K562 (cell line): Measurements from ENCODE around the gene GRP. TPM values are rescaled to one million over a fixed set of nuclear protein-coding genes. Genes with fewer than 3 reads are reported as not detected.

ENCODE experiments used
- ATAC-seq: fragments of 200-7000 bp; cut with Tn5 transposase; 3 replicates; pipeline ENCODE4 v1.9.1; 2020; ENCODE audit warnings: moderate library complexity
- BruUV-seq: library from RNA; stranded (reverse); fragments of 400-500 nt; replicated peaks from 2 replicates; lab custom pipeline; 2021; lab: Mats Ljungman, UMichigan
- CTCF ChIA-PET: fragments of 300-600 bp; formaldehyde crosslinking; extraction: SDS; loops from one replicate; lab custom pipeline; 2021; ENCODE audit warnings: low intra/inter-chr PET ratio; lab: Yijun Ruan, JAX
- POLR2A ChIA-PET: fragments of 300-600, 350-650 bp; sonication (Branson Sonifier 250); formaldehyde crosslinking; extraction: SDS; loops from one replicate; lab custom pipeline; 2021; ENCODE audit warnings: antibody characterized with exemption, inconsistent platforms; lab: Yijun Ruan, JAX
- DNase-seq, 4 experiments: peaks; one replicate each; pipeline versions ENCODE4 v3.0.0 to v3.0.0-alpha.2; 2011 to 2018; ENCODE audit warnings: low spot score in 3 of 4, mixed read lengths in 3 of 4; ENCODE audit errors: extremely low read depth in 1 of 4
- FAIRE-seq: peaks from 2 replicates; lab custom pipeline; 2011; peaks lifted over from hg19 to GRCh38; lab: Jason Lieb, UNC
- H2AFZ ChIP-seq: 2 replicates; pipeline ENCODE4 v1.6.0; 2011; ENCODE audit warnings: low read depth, low read length, control low read depth, inconsistent platforms
- H3K27ac ChIP-seq: fragments of 200-600 bp; 3 replicates; pipeline ENCODE4 v1.8.0; 2011; ENCODE audit warnings: low read depth, mild to moderate bottlenecking, control low read depth, inconsistent platforms, low read length, moderate library complexity, mixed read lengths; ENCODE audit errors: extremely low read depth
- H3K27me3 ChIP-seq, 2 experiments: fragments of 300-600 bp in 1 of 2; 2 replicates in 1 of 2; 3 replicates in 1 of 2; pipeline versions ENCODE4 v1.6.0 to v1.8.0; 2011; ENCODE audit warnings: inconsistent platforms in 2 of 2, low read length in 2 of 2, mild to moderate bottlenecking in 1 of 2, mixed read lengths in 1 of 2, moderate library complexity in 1 of 2; ENCODE audit not compliant: control insufficient read depth in 2 of 2, insufficient read depth in 2 of 2
- H3K36me3 ChIP-seq: fragments of 300-600 bp; 3 replicates; pipeline ENCODE4 v1.8.0; 2011; ENCODE audit warnings: mild to moderate bottlenecking, low read length, inconsistent platforms; ENCODE audit not compliant: control insufficient read depth, insufficient read depth
- H3K4me1 ChIP-seq, 2 experiments: fragments of 200-600 bp in 1 of 2; replicated peaks in 1 of 2; 2 replicates in 1 of 2; 3 replicates in 1 of 2; pipeline versions ENCODE4 v1.5.1 to v1.8.0; 2011; ENCODE audit warnings: inconsistent platforms in 2 of 2, low read length in 2 of 2, mild to moderate bottlenecking in 1 of 2, mixed read lengths in 1 of 2, moderate library complexity in 1 of 2; ENCODE audit not compliant: control insufficient read depth in 2 of 2, insufficient read depth in 2 of 2
- H3K4me2 ChIP-seq: 2 replicates; pipeline ENCODE4 v1.6.1; 2011; ENCODE audit warnings: low read length, control low read depth, inconsistent platforms, mixed read lengths; ENCODE audit not compliant: insufficient read depth
- H3K4me3 ChIP-seq: fragments of 200-600 bp; sonication (generic), shearing (Covaris generic); 2 replicates; pipeline ENCODE4 v1.5.1; 2016; ENCODE audit warnings: control low read depth, inconsistent platforms
- H3K79me2 ChIP-seq: fragments of 200-600 bp; 3 replicates; pipeline ENCODE4 v1.8.0; 2011; ENCODE audit warnings: low read length, inconsistent platforms; ENCODE audit not compliant: control insufficient read depth, insufficient read depth
- H3K9ac ChIP-seq, 2 experiments: 2 replicates each; pipeline versions ENCODE4 v1.6.0 to v1.6.1; 2011; ENCODE audit warnings: low read depth in 2 of 2, low read length in 2 of 2, control low read depth in 1 of 2, inconsistent platforms in 1 of 2, mild to moderate bottlenecking in 1 of 2, mixed read lengths in 1 of 2; ENCODE audit not compliant: insufficient read depth in 1 of 2
- H3K9me1 ChIP-seq: one replicate; pipeline ENCODE4 v1.6.0; 2011; ENCODE audit warnings: inconsistent platforms, mild to moderate bottlenecking, low read length, moderate library complexity; ENCODE audit not compliant: control insufficient read depth, insufficient read depth
- H3K9me3 ChIP-seq: replicated peaks from 2 replicates; pipeline ENCODE4 v1.5.1; 2011; ENCODE audit warnings: low read depth, low read length, inconsistent platforms; ENCODE audit not compliant: control insufficient read depth, insufficient read depth
- H4K20me1 ChIP-seq: replicated peaks from 2 replicates; pipeline ENCODE4 v1.6.1; 2011; ENCODE audit warnings: low read length, inconsistent platforms, mixed read lengths; ENCODE audit not compliant: control insufficient read depth, insufficient read depth
- CTCF ChIP-seq, 3 experiments: IDR thresholded peaks in 2 of 3; conservative IDR thresholded peaks in 1 of 3; 2 replicates each; pipeline ENCODE4 v1.5.1; 2011 to 2012; ENCODE audit warnings: low read length in 3 of 3, mild to moderate bottlenecking in 3 of 3, control low read depth in 2 of 3, improper control_type of control experiment in 1 of 3, inconsistent platforms in 1 of 3, low read depth in 1 of 3, mixed read lengths in 1 of 3, moderate library complexity in 1 of 3; ENCODE audit not compliant: insufficient read depth in 2 of 3
- CTCFL ChIP-seq: IDR thresholded peaks from 2 replicates; pipeline ENCODE4 v1.6.1; 2011; ENCODE audit warnings: borderline replicate concordance, low read depth, mild to moderate bottlenecking, moderate library complexity, low read length; ENCODE audit not compliant: insufficient read depth, poor library complexity, severe bottlenecking
- HSF4 ChIP-seq: fragments of 250-450 bp; sonication (Bioruptor Pico); IDR thresholded peaks from 2 replicates; pipeline ENCODE4 v2.1.2; 2022; ENCODE audit warnings: mild to moderate bottlenecking, moderate library complexity, borderline replicate concordance
- POLR3G ChIP-seq: IDR thresholded peaks from 2 replicates; pipeline ENCODE4 v1.6.1; 2011; ENCODE audit not compliant: insufficient read length, insufficient replicate concordance; ENCODE audit errors: extremely low read depth
- RAD21 ChIP-seq, 2 experiments: fragments of 250-450 bp in 1 of 2; fragments of 450-650 bp in 1 of 2; sonication (Bioruptor Pico) in 1 of 2; formaldehyde crosslinking in 1 of 2; IDR thresholded peaks in 1 of 2; conservative IDR thresholded peaks in 1 of 2; 2 replicates each; pipeline versions ENCODE4 v1.4.0 to v1.8.0; 2020 to 2022; ENCODE audit warnings: mild to moderate bottlenecking in 2 of 2, moderate library complexity in 1 of 2
- RBM17 ChIP-seq: fragments of 200-400 bp; formaldehyde crosslinking; IDR thresholded peaks from 2 replicates; pipeline ENCODE4 v1.6.1; 2017; ENCODE audit warnings: low read depth, mild to moderate bottlenecking, low read length, borderline replicate concordance
- SUPT5H ChIP-seq: fragments of 450-650 bp; IDR thresholded peaks from 2 replicates; pipeline ENCODE4 v1.6.1; 2016
- XRCC5 ChIP-seq: fragments of 200-400 bp; formaldehyde crosslinking; IDR thresholded peaks from 2 replicates; pipeline ENCODE4 v1.6.1; 2017; ENCODE audit warnings: low read depth, mild to moderate bottlenecking, low read length
- ZNF263 ChIP-seq: sonication (generic); formaldehyde crosslinking; IDR thresholded peaks from 2 replicates; pipeline ENCODE4 v1.8.0; 2022; ENCODE audit warnings: mild to moderate bottlenecking, missing genetic modification reagents, borderline replicate concordance
- ZNF41 ChIP-seq: fragments of 250-450 bp; sonication (Bioruptor Pico); conservative IDR thresholded peaks from 2 replicates; pipeline ENCODE4 v1.4.0; 2020; ENCODE audit warnings: mild to moderate bottlenecking
- ZNF76 ChIP-seq: fragments of 250-450 bp; sonication (Bioruptor Pico); IDR thresholded peaks from 2 replicates; pipeline ENCODE4 v1.4.0; 2020; ENCODE audit warnings: mild to moderate bottlenecking, moderate library complexity, borderline replicate concordance
- WGBS: fragments of 100-300 bp; shearing (Covaris generic); methylation state at CpG from one replicate; pipeline ENCODE4 v1.1.6; 2016; ENCODE audit warnings: low coverage, mixed read lengths; ENCODE audit not compliant: insufficient coverage; ENCODE audit errors: missing lambda C conversion rate; 5-methylcytosine and 5-hydroxymethylcytosine counted together
- in situ Hi-C: fragments of 300-500 bp; cut with MboI; formaldehyde crosslinking; loops from 4 replicates; pipeline ENCODE4 v1.15.0; 2018; ENCODE audit warnings: inconsistent platforms, mixed read lengths
- intact Hi-C: fragments of 100-400 bp; cut with micrococcal nuclease; formaldehyde crosslinking; loops from 2 replicates; pipeline ENCODE4 v1.14.2; 2022
- polyA plus RNA-seq, 8 experiments: library from polyadenylated mRNA; depleted of rRNA in 4 of 8; stranded (reverse) in 5 of 8; unstranded in 3 of 8; fragments of >200 nt; fragmentation: Nextera tagmentation in 2 of 8; fragmentation: Illumina TruSeq in 1 of 8; extraction: Ambion mirVana in 2 of 8; extraction: Trizol in 1 of 8; gene quantifications; 2 replicates each; pipeline versions ENCODE4 v1.2.1 to v1.2.3, GENCODE V29; 2011 to 2014; ENCODE audit warnings: inconsistent platforms in 1 of 8, missing spikeins in 1 of 8
- total RNA-seq, 7 experiments: library from RNA; depleted of rRNA in 6 of 7; stranded (reverse); fragments of >200 nt in 6 of 7; fragmentation: Illumina TruSeq in 2 of 7; extraction: Trizol in 2 of 7; gene quantifications; 2 replicates each; pipeline versions ENCODE4 v1.2.1 to v1.2.3, GENCODE V29; 2011 to 2021; ENCODE audit warnings: low replicate concordance in 1 of 7

Gene GRP
- total and polyA plus RNA-seq, 9 of the 15 experiments (the other 6 are each of a cell fraction or from before 2014, with no cell fraction given) = 0.07 TPM; not detected in 8

GRCh38 chr18:59268721-59269562 lies 49.0 kb downstream of the GRP start:
- Histone ChIP-seq H2AFZ (no peak overlapping the region), H3K36me3 (no peaks in the 10 kb centered on the region), H3K9ac (no peak overlapping the region; a peak in 1 of 4 replicates), H3K9me1 (no peaks in the 10 kb centered on the region), H4K20me1 (no peaks in the 10 kb centered on the region), H3K4me2 (no peak overlapping the region), H3K27ac (no peak overlapping the region), H3K79me2 (no peaks in the 10 kb centered on the region), H3K27me3 (peaks cover 5 to 56% of the 10 kb centered on the region in 2 experiments; a peak in 3 of 5 replicates), H3K4me3 (no peak overlapping the region), H3K4me1 (peaks cover 0 to 32% of the 10 kb centered on the region in 2 experiments; a peak in 2 of 5 replicates), H3K9me3 (no peaks in the 10 kb centered on the region)
- peak in 2 of 3 experiments; percentile 43 to 87; a peak in 4 of 6 replicates for TF ChIP-seq CTCF (IDR thresholded peaks at IDR 0.05 in 2 of 3, conservative IDR thresholded peaks at IDR 0.05 in 1 of 3; ENCODE audit: insufficient read depth in 2 of 3, low read depth in 1 of 3, low read length in 3 of 3)
- TF ChIP-seq POLR3G = no peak
- TF ChIP-seq ZNF41 (CRISPR knock-in tag) = no peak
- TF ChIP-seq CTCFL = peak; percentile 34
- TF ChIP-seq RBM17 = no peak
- no peak for TF ChIP-seq XRCC5
- TF ChIP-seq RAD21 (CRISPR knock-in tag; conservative IDR thresholded peaks at IDR 0.05 in 1 of 2, IDR thresholded peaks at IDR 0.05 in 1 of 2) = peak in 1 of 2 experiments; percentile 36; a peak in 2 of 4 replicates
- TF ChIP-seq SUPT5H = no peak
- no peak for TF ChIP-seq ZNF76
- TF ChIP-seq HSF4 (CRISPR knock-in tag) = no peak
- TF ChIP-seq ZNF263 (CRISPR knock-in tag) = no peak
- DNase-seq = peak; percentile 27 to 51 (median 36)
- FAIRE-seq = no peak
- POLR2A ChIA-PET = interaction anchor here (0.6 kb wide), 1 partner anchor 55 kb away, joined by 3 read pairs; no protein-coding TSS in a partner anchor
- ATAC-seq = peak; percentile 75
- in situ Hi-C loops = no loop called here
- CTCF ChIA-PET = no interaction called here
- intact Hi-C loops = no loop called here
- 23% methylated on average over 10 of the region's 90 CpGs for WGBS
- BruUV-seq = no TSS peak
